Mesothelial cell of epicardium (in vitro differentiated cells): Measurements from ENCODE around the gene SH3RF3. TPM values are rescaled to one million over a fixed set of nuclear protein-coding genes. Genes with fewer than 3 reads are reported as not detected.

Source experiments
- DNase-seq, 2 experiments: peaks; one replicate each; pipeline ENCODE4 v3.0.0; 2021; ENCODE audit warnings: low spot score in 2 of 2; ENCODE audit not compliant: unreplicated experiment in 2 of 2
- H3K27ac Mint-ChIP-seq: 2 replicates; pipeline ENCODE4 v1.8.0; 2021; ENCODE audit warnings: mixed read lengths
- H3K27me3 Mint-ChIP-seq: 2 replicates; pipeline ENCODE4 v1.8.0; 2021; ENCODE audit warnings: low read depth, mixed read lengths
- H3K36me3 Mint-ChIP-seq: 2 replicates; pipeline ENCODE4 v1.8.0; 2021; ENCODE audit warnings: mixed read lengths
- H3K4me1 Mint-ChIP-seq: 2 replicates; pipeline ENCODE4 v1.8.0; 2021; ENCODE audit warnings: mixed read lengths
- H3K4me3 Mint-ChIP-seq: 2 replicates; pipeline ENCODE4 v1.8.0; 2021; ENCODE audit warnings: mild to moderate bottlenecking, moderate library complexity, mixed read lengths
- H3K9me3 Mint-ChIP-seq: 2 replicates; pipeline ENCODE4 v1.8.0; 2021; ENCODE audit warnings: mixed read lengths
- total RNA-seq: library from RNA; stranded (reverse); gene quantifications from 3 replicates; pipeline ENCODE4 v1.2.1, GENCODE V29; 2021
- TF ChIP-seq, protein P1 (sequence below): fragments of 200-600 bp; sonication (generic); IDR thresholded peaks from one replicate; pipeline ENCODE4 v1.5.0; 2021; ENCODE audit warnings: antibody characterized with exemption; ENCODE audit not compliant: unreplicated experiment

The SH3RF3 gene
- total RNA-seq, 1 donor from 2014 or later, result 2.7 TPM

DNA sequence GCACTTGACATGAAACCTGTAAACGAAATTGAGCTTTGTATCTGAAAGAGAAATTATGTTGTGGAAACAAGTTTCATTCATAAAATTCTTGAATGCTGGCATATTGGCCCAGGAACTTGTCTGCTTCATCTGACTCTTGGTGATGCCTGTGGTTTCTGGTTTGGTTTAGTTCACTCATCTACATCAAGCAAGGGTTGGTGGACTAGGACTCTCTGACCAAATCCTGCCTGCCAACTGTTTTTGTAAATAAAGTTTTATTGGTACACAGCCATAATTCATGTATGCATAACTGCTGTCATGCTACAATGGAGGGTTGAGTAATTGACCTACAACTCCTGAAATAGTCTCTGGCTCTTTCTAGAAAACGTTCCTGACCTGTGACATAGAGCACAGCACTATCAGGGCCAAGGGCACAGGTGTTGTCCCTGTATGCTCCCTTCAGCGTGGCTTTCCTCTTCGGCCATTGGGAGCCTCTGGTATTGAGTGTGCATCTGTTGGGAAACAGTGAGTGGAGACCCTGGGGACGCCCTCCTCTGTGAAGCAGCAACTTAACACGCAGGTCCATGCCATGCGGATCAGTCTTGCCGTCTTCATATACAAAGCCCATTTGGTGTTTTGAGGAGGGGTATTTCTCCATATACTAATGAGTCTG lies 226.3 kb downstream of the SH3RF3 start:
- TF ChIP-seq, protein P1, sequence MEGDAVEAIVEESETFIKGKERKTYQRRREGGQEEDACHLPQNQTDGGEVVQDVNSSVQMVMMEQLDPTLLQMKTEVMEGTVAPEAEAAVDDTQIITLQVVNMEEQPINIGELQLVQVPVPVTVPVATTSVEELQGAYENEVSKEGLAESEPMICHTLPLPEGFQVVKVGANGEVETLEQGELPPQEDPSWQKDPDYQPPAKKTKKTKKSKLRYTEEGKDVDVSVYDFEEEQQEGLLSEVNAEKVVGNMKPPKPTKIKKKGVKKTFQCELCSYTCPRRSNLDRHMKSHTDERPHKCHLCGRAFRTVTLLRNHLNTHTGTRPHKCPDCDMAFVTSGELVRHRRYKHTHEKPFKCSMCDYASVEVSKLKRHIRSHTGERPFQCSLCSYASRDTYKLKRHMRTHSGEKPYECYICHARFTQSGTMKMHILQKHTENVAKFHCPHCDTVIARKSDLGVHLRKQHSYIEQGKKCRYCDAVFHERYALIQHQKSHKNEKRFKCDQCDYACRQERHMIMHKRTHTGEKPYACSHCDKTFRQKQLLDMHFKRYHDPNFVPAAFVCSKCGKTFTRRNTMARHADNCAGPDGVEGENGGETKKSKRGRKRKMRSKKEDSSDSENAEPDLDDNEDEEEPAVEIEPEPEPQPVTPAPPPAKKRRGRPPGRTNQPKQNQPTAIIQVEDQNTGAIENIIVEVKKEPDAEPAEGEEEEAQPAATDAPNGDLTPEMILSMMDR, result no peak
- no peak overlapping the region for H3K4me3 Mint-ChIP-seq
- H3K27me3 Mint-ChIP-seq, result no peaks in the 10 kb centered on the region
- no peak overlapping the region for H3K27ac Mint-ChIP-seq
- H3K36me3 Mint-ChIP-seq, result no peaks in the 10 kb centered on the region
- peaks cover 12% of the 10 kb centered on the region for H3K4me1 Mint-ChIP-seq
- no peak for DNase-seq
- peaks cover 21% of the 10 kb centered on the region for H3K9me3 Mint-ChIP-seq

DNA sequence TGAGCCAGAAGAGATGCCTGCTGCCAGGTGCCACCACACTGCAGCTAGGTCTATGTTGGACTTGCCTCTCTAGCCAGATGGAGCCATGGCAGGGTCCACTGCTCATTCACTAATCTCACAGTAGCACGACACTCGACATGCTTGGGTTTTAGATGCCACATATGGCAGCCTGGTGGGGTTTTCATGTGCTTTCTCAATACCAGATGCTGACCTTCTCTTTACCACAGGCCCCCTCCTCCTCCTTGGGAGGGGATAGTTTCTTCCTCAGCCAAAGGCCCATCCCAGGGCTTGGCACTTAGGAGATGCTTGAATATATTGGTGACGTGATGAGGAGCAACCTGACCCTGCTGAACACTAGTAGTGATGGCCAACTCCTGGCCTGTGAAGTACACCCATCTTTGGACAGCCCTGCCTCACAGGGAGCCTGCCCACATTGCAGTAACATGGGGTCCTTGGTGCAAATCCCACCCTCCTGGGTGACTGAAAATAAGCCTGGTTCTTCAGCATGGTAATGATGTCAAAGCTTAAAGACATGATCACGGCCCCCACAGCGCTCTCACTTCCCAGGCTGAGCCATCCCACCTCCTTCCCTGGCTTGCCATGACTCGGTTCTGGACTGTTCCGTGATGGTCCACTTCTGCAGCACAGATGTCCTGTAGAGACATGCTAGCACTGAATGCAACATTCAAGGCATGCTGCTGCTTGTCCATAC lies 227.5 kb downstream of the SH3RF3 start:
- H3K27ac Mint-ChIP-seq, result no peak overlapping the region
- H3K4me1 Mint-ChIP-seq, result peaks cover 10% of the 10 kb centered on the region
- H3K9me3 Mint-ChIP-seq, result peaks cover 25% of the 10 kb centered on the region
- H3K27me3 Mint-ChIP-seq, result no peaks in the 10 kb centered on the region
- no peak overlapping the region for H3K4me3 Mint-ChIP-seq
- no peak for DNase-seq
- H3K36me3 Mint-ChIP-seq, result no peaks in the 10 kb centered on the region
- TF ChIP-seq, protein P1, result no peak

DNA sequence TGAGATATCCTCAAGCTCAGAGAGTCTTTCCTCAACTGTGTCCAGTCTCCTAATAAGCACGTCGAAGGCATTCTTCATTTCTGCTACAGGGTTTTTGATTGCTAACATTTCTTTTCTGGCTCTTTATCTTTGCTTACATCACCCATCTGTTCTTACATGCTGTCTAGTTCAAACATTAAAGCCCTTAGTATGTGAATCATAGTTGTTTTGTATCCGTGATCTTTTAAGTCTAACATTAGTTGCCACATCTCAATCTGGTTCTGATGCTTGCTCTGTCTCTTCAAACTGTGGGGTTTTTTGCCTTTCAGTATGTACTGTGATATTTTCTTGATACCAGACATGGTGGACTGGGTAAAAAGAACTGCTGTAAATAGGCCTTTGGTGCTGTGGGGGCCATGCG lies 235.2 kb downstream of the SH3RF3 start:
- H3K27ac Mint-ChIP-seq, result no peak overlapping the region
- no peak overlapping the region for H3K4me3 Mint-ChIP-seq
- peaks cover 5% of the 10 kb centered on the region for H3K9me3 Mint-ChIP-seq
- DNase-seq, result no peak
- H3K27me3 Mint-ChIP-seq, result no peaks in the 10 kb centered on the region
- TF ChIP-seq, protein P1, result no peak
- H3K36me3 Mint-ChIP-seq, result no peaks in the 10 kb centered on the region
- H3K4me1 Mint-ChIP-seq, result peaks cover 2% of the 10 kb centered on the region

DNA sequence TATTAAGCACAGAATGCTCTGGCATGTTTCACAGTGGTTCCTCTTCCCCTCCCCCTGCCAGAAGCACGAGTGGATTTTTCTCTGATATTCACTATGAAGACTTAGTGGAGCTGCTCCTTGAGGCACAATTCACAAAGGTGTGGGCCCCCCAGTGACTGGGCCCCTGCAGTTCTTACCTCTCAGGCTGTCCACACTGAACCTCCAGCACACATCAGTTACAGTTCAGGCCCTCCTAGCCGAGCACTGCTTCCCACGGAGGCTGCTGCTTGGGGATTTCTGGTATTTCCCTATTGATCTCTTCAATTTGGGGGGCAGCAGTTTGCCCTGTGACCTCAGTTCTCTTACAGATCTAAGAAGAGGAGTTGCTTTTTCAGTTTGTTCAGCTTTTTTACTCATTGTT lies 236.1 kb downstream of the SH3RF3 start:
- Mint-ChIP-seq H3K27me3 (no peaks in the 10 kb centered on the region), H3K9me3 (peaks cover 5% of the 10 kb centered on the region), H3K4me1 (peaks cover 2% of the 10 kb centered on the region), H3K4me3 (no peak overlapping the region), H3K36me3 (no peaks in the 10 kb centered on the region), H3K27ac (no peak overlapping the region)
- TF ChIP-seq, protein P1, result no peak
- peak in 1 of 2 experiments; percentile 20 for DNase-seq

DNA sequence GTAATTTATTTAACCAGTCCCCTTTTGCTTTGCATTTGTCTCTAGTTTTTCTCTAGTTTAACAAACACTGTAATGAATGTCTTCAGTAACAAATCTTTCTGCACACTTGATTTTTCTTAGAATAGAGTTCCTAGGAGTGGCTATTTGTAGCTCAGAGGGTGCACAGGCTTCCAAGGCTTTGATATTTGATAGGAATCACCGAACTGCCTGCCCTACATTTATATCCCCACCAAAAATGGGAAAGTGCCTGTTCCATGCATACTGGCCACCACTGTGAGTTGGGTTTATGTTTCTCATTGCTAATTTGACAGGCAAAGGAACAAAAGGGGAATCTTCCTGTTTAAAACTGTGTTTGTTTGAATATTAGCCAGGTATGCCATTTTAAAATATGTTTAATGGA lies 238.7 kb downstream of the SH3RF3 start:
- Mint-ChIP-seq H3K27ac (no peak overlapping the region), H3K27me3 (no peaks in the 10 kb centered on the region), H3K36me3 (no peaks in the 10 kb centered on the region), H3K4me1 (peaks cover 2% of the 10 kb centered on the region), H3K4me3 (no peak overlapping the region), H3K9me3 (no peaks in the 10 kb centered on the region)
- TF ChIP-seq, protein P1, result no peak
- DNase-seq, result no peak
